Parathyroid adenoma (tissue), 2 donors: ENCODE results near the gene NFKBIL1.

Source experiments
- H2AFZ ChIP-seq: fragments of 300-600 bp; sonication (generic); one replicate; pipeline ENCODE4 v1.7.0; 2017; ENCODE audit warnings: antibody characterized with exemption, mild to moderate bottlenecking
- H3K27ac ChIP-seq: fragments of 300-600 bp; sonication (generic); one replicate; pipeline ENCODE4 v1.7.0; 2017
- H3K27me3 ChIP-seq: fragments of 300-600 bp; sonication (generic); one replicate; pipeline ENCODE4 v1.7.0; 2017; ENCODE audit warnings: low read length; ENCODE audit not compliant: control insufficient read depth, insufficient read depth
- H3K36me3 ChIP-seq: fragments of 300-600 bp; sonication (generic); one replicate; pipeline ENCODE4 v1.7.0; 2017; ENCODE audit warnings: low read length; ENCODE audit not compliant: control insufficient read depth, insufficient read depth
- H3K4me1 ChIP-seq: fragments of 300-600 bp; sonication (generic); one replicate; pipeline ENCODE4 v1.7.0; 2017; ENCODE audit warnings: control low read depth
- H3K4me2 ChIP-seq: fragments of 300-600 bp; sonication (generic); one replicate; pipeline ENCODE4 v1.7.0; 2017; ENCODE audit warnings: low read length
- H3K4me3 ChIP-seq: fragments of 300-600 bp; sonication (generic); one replicate; pipeline ENCODE4 v1.7.0; 2017; ENCODE audit warnings: low read depth, low read length
- H3K79me2 ChIP-seq: fragments of 300-600 bp; sonication (generic); one replicate; pipeline ENCODE4 v1.7.0; 2017; ENCODE audit warnings: control low read depth
- H3K9ac ChIP-seq: fragments of 300-600 bp; sonication (generic); one replicate; pipeline ENCODE4 v1.7.0; 2017; ENCODE audit warnings: mild to moderate bottlenecking
- H3K9me3 ChIP-seq: fragments of 300-600 bp; sonication (generic); one replicate; pipeline ENCODE4 v1.7.0; 2017; ENCODE audit warnings: low read length; ENCODE audit not compliant: control insufficient read depth
- TF ChIP-seq, protein P1 (sequence below): fragments of 300-600 bp; sonication (generic); IDR thresholded peaks from one replicate; pipeline ENCODE4 v1.7.0; 2017; ENCODE audit warnings: antibody characterized with exemption, mild to moderate bottlenecking
- donor health status: primary hyperparathyroidism.

NFKBIL1 gene

DNA sequence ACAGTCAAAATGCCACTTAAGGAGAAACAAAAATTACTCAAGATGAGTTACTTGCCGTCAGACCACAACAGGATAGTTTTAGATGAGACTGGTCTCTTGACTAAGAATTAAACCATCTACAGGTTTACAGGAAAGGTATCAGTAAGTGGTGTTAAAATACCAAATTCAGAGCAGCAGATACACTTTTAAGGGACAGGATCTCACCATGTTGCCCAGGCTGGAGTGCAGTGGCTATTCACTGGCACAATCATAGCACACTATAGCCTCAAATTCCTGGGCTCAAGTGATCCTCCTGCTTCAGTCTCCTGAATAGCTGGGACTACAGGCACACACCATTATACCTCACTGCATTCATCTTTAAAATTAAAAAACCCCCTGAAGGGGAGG is 14.0 kb upstream of the NFKBIL1 start:
- Histone ChIP-seq H3K9me3 (no peaks in the 10 kb centered on the region), H3K4me2 (no peak overlapping the region), H3K4me1 (peaks cover 7% of the 10 kb centered on the region), H3K36me3 (no peaks in the 10 kb centered on the region), H3K9ac (no peak overlapping the region), H3K27me3 (no peaks in the 10 kb centered on the region), H3K4me3 (no peak overlapping the region), H2AFZ (no peak overlapping the region), H3K79me2 (no peaks in the 10 kb centered on the region), H3K27ac (no peak overlapping the region)
- TF ChIP-seq, protein P1, sequence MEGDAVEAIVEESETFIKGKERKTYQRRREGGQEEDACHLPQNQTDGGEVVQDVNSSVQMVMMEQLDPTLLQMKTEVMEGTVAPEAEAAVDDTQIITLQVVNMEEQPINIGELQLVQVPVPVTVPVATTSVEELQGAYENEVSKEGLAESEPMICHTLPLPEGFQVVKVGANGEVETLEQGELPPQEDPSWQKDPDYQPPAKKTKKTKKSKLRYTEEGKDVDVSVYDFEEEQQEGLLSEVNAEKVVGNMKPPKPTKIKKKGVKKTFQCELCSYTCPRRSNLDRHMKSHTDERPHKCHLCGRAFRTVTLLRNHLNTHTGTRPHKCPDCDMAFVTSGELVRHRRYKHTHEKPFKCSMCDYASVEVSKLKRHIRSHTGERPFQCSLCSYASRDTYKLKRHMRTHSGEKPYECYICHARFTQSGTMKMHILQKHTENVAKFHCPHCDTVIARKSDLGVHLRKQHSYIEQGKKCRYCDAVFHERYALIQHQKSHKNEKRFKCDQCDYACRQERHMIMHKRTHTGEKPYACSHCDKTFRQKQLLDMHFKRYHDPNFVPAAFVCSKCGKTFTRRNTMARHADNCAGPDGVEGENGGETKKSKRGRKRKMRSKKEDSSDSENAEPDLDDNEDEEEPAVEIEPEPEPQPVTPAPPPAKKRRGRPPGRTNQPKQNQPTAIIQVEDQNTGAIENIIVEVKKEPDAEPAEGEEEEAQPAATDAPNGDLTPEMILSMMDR, result no peak

DNA sequence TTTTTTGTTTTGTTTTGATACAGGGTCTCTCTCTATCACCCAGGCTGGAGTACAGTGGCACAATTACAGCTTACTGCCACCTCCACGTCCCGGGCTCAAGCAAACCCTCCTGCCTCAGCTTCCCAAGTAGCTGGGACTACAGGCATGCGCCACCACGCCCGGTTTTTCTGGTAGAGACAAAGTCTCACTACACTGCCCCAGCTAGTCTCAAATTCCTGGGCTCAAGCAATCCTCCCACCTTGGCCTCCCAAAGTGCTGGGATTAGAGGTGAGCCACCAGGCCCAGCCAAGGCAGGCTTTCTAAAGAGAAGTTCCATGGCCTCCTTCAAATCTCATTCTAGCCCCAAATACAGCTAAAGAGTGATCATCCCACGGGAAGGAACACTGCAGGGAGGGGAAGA is 13.4 kb upstream of the NFKBIL1 start:
- Histone ChIP-seq H3K4me2 (no peak overlapping the region), H3K36me3 (no peaks in the 10 kb centered on the region), H3K4me1 (peaks cover 9% of the 10 kb centered on the region), H3K4me3 (no peak overlapping the region), H3K27me3 (no peaks in the 10 kb centered on the region), H3K79me2 (peaks cover 2% of the 10 kb centered on the region), H3K9me3 (no peaks in the 10 kb centered on the region), H3K27ac (no peak overlapping the region), H3K9ac (no peak overlapping the region), H2AFZ (no peak overlapping the region)
- TF ChIP-seq, protein P1, result no peak

DNA sequence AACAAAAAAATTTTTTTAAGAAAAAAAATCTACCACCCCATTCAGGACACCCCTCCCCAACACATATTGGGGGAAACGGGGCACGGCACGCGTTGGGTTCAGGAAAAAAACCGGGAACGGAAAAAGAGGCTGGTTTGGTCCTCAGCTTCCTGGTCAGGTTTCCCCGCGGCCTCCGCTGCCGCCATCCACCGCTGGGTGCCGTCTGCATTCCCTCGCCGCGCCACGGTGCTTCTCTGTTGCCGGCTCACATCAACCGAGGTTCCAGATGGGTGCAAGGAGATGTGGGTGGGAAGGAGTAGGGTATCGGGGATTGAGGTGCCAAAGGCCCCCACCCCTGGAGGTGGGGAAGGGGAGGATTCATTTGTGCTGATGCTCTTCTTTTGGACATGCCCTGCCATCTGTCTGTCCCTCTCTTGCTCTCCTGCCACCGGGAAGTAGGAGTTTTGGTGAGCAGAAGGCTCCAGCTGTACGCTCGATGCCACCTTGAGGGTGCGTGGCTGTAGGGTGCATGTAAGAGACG is 12.8 kb upstream of the NFKBIL1 start:
- TF ChIP-seq, protein P1, result no peak
- Histone ChIP-seq H3K36me3 (no peaks in the 10 kb centered on the region), H3K9me3 (no peaks in the 10 kb centered on the region), H3K4me1 (peaks cover 10% of the 10 kb centered on the region), H3K4me3 (no peak overlapping the region), H2AFZ (no peak overlapping the region), H3K79me2 (peaks cover 8% of the 10 kb centered on the region), H3K4me2 (no peak overlapping the region), H3K27ac (no peak overlapping the region), H3K27me3 (no peaks in the 10 kb centered on the region), H3K9ac (no peak overlapping the region)

DNA sequence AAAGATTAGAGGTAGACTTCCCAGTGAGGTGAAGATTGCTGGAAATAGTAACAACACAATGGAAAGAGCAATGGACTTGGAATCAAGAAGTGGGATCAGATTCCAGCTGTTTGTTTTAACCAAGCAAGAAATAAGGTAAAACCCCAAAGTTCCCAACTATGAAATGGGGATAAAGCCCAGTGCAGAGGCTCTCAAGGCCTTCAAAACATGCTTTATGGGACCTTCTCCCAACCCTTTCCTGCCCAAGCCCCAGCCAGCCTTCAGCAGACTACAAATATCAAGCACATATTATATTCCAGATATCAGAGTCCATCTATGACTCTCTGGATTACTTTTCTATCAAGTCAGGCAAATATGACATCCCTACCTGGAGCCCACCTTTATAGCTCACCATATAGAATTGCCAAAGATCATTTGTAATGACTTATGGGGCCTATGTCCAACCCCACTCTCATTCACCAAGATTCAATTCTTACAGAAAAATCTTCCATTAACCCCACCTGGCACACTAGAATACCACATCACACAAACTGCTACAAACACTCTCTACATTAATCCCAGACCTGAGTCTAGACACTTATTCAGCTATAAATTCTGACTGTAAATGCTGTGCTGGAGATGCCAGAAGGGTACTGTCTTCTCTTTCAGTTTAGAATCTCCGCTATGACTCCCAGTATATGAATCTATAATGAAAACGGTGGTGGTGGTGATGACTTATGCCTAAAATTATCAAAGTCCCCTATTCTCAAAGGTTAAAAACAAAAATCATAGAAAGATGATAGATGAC is 11.7 kb upstream of the NFKBIL1 start:
- no peak overlapping the region for H2AFZ ChIP-seq
- H3K9ac ChIP-seq, result no peak overlapping the region
- no peak overlapping the region for H3K27ac ChIP-seq
- H3K4me1 ChIP-seq, result peaks cover 20% of the 10 kb centered on the region
- TF ChIP-seq, protein P1, result no peak
- H3K36me3 ChIP-seq, result no peaks in the 10 kb centered on the region
- H3K4me2 ChIP-seq, result no peak overlapping the region
- no peaks in the 10 kb centered on the region for H3K9me3 ChIP-seq
- H3K4me3 ChIP-seq, result no peak overlapping the region
- H3K27me3 ChIP-seq, result no peaks in the 10 kb centered on the region
- peaks cover 20% of the 10 kb centered on the region for H3K79me2 ChIP-seq
